ENCODE data around the gene VAV2.

GRCh38 chr9:133861086-133861485, 131.0 kb downstream of the VAV2 start:
- TF ChIP-seq CTCF (IDR thresholded peaks at IDR 0.05) (no peak), EP300 (IDR thresholded peaks at IDR 0.05) (no peak), POLR2A (IDR thresholded peaks at IDR 0.05) (no peak)

All from tibial nerve (tissue), 4 donors.